Germinal center (tissue), 1 donor: ENCODE results near the gene FAM186B.
A peak's percentile ranks its signal among the peaks of the same experiment; 100 is the strongest.
"Not testable (repeated sequence)": the region's sequence is repeated elsewhere in the genome, so short reads cannot be mapped to it uniquely, and the experiment has no call there.

Source experiments
- DNase-seq: peaks from one replicate; pipeline ENCODE4 v3.0.0; 2012; ENCODE audit warnings: mixed read lengths, low spot score

Gene FAM186B

DNA sequence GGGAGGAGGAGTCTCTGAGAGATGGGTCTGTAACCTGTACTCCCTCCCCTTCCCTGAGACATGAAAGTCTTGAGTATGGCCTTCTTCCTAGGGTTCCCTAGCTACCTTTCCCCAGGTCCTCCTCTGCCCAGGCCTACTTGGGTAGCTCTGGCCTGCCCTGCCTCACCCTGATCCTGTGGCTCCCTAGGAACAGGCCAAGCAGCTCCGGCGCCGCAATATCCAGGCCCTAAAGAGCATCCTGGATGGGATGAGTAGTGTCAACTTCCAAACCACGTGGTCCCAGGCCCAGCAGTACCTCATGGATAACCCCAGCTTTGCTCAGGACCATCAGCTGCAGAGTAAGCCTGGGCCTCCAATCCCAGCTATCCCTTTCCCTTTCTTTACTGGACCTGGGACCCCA lies 30.2 kb upstream of the FAM186B start:
- no peak for DNase-seq

DNA sequence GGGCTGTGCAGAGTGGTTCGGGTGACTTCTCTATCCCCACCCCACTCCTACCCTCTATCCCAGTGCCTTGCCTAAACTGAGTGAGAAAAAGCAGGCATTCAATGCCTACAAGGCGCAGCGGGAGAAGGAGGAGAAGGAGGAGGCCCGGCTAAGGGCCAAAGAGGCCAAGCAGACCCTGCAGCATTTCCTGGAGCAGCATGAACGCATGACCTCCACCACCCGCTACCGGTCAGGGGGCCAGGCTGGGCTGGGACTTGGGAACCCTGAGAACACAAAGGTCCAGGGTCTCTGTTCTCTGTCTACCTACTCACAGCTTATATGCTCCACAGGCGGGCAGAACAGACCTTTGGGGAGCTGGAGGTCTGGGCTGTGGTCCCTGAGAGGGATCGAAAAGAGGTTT lies 29.6 kb upstream of the FAM186B start:
- DNase-seq, result no peak

DNA sequence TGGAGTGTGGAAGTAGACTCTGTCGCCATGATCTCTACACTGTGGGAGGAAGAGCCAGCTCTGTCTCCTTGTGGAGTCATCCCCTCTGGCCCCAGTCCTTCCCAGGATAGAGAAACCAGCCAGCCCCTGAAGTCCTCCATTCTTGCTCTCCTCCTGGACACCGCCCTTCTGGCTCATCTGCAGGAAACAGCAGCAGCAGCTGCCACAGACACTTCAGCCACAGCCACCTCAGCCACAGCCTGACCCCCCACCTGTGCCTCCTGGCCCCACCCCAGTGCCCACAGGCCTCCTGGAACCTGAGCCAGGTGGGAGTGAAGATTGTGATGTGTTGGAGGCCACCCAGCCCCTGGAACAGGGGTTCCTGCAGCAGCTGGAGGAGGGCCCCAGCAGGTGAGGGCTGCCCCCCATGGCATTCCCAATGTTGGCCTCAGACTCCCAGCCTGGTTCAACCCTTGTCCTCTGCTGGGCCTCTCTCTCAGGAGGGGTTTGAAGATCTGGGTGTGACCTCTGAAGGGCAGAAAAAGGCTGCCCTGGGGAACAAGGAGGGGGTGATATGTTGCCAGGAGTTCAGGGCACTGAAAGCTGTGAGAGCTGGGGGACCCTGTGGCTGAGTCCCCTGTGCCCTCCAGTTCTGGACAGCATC lies 28.4 kb upstream of the FAM186B start:
- DNase-seq, result no peak

DNA sequence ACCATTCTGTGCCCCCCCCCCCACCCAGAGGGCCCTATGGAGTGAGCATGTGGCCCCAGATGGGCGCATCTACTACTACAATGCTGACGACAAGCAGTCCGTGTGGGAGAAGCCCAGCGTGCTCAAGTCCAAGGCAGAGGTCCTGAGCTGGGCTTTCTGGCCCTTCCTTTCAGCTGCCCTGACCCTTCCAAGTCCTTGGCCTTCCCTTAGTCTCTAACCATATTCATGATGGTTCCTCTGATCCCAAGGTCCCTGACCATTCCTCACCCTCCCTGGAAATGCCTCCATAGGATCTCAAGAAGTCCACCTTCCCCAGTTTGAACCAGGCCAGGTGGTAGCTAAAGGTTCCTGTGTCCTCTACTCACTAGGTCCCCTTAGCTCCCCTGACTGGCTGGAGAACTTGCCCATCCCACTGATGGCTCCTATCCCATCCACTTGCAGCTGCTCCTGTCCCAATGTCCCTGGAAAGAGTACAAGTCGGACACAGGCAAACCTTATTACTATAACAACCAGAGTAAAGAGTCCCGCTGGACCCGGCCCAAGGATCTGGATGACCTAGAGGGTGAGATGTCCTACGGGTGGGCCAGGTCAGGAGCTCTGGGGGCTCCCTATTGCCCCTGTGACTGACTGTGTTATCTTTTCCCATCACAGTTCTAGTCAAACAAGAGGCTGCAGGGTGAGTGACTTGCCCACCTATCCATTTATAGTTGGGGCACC lies 27.7 kb upstream of the FAM186B start:
- no peak for DNase-seq

DNA sequence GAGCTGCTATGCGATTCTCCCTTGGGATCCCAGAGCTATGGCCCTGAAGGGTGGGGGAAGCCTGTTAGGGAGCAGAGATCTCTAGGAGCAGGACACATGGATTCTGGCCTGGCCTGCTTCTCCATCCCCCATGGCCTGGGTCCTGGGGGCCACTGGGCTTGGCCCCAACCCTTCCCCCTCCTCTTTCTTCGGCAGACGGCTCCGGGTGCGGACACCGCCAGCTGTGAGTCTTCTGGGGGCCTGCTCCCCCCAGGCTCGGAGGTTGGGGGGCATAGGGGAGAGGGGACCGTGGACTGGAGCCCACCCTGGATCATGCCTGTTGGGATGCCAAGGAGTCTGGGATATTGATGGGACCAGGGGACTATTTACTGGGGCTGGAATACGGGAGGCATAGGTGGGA lies 27.0 kb upstream of the FAM186B start:
- DNase-seq, result no peak

DNA sequence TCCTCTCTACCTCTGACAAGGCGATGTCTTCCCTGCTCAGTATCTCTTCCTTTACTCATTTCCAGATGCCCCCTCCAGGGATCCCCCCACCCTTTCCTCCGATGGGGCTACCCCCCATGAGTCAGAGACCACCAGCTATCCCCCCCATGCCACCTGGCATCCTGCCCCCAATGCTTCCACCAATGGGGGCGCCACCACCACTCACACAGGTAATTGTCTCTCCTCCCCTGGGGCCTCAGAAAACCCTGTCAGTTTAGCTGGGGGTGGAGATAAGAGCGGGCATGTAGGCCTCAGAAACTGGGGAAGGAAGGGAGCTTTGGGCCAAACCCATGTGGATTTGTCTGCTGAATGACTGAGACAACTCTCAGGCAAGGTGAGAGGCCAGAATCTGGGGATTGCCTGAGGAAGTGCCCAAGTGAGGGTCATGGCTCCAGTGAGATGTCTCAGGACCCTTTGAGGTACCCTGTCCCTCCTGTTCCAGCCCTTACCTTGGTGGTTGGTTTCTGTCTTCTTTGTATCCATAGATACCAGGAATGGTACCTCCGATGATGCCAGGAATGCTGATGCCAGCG lies 26.0 kb upstream of the FAM186B start:
- no peak for DNase-seq

DNA sequence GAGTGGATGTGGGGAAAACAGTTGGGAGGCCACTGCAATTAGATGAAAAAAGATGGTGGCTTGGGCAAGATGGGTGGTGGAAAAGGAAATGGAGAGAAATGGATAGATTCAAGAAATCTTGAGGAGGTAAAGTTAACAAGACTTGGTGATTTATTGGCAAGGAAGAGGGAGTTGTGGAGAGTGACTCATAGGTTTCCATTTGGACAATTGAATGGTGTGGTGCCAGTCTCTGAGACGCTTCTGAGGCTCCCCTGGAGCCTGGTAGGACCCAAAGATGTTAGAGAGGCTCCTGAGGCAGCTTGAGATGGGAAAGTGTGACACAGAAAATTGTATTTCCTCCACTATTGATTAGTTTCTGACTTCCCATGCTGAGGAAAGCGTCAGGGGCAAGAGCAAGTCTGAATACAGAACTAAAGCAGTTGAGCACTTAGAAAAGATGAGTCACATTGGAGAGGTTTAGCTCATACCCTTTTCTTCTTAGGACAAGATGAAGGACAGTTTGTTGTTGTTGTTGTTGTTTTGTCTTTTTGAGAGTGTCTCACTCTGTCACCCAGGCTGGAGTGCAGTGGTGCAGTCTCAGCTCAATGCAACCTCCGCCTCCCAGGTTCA lies 22.4 kb upstream of the FAM186B start:
- no peak for DNase-seq

DNA sequence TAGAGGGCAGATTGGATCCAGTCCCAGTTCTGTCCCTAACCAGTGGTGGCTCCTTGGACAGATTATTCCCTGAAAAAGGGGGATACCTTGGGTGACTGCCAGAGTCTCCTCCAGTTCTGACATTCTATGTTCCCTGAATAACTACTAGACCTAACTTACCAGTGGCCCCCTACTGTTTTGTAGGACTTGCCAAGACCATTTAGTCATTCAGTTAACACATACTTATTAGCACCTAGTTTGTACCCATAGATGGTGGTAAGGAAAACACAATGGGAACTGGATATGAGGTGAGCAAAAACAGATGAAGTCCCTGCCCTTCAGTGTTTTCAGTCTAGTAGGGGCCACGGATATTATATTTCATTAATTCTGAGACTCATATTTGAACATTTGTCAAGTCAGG lies 21.4 kb upstream of the FAM186B start:
- no peak for DNase-seq

DNA sequence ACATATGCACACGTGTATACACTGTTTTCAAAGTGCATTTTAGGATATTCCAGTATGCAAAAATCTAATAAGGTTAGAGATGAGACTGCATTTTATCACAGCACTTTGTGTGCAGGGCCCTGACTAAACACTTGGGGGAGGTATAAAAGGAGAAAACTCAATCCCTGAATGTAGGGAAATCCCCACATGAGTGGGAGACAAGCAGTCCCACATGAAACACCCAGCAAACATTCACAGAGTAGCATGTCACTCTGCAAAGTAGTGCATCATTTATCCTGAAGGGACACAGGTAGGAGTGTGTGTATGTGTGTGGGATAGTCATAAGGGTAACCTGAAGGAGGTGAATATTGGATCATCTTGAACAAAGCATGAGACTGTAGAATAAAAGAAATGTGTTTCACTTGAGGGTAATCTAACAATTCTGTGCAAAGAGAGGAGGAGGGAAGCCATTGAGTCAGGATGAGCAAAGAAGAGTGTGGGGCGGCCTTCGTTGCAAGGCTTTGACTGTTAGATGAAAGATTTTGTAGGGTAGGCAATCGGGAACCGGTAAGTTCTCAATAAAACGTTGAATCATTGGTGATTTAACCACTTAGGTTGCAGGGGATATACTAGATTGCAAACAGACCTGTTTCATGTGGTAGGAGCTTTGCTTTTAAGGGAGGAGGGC lies 20.9 kb upstream of the FAM186B start:
- DNase-seq, result no peak

DNA sequence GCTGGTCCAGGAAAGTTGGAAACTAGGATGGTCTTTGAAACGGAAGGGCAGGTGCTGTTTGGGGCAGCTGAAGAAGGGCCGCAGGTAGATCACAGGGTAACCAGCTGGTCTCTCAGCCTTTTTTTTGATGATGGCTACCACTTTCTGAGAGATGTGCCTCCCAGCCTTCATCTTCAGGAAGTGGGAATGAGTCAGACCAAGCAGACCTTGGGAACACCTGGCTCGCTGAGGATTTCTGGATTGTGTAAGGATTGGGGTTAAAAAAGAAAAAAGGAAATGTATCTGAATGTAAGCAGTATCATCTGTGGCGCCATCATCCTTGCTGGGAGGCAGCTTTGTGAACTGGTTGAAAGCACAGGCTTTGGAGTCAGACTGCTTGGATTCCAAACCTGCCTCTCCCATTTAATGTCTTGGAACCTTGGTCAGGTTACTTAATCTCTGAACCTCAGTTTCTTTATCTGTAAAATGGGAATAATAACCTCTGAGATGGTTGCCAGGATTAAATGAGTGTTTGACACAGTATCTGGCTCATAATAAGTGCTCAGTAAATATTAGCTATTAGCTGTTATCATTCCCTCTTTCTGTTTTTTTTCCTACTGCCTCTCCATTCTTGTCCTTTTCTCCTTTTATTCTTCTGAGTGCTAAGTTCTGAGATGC lies 19.6 kb upstream of the FAM186B start:
- DNase-seq, result no peak

DNA sequence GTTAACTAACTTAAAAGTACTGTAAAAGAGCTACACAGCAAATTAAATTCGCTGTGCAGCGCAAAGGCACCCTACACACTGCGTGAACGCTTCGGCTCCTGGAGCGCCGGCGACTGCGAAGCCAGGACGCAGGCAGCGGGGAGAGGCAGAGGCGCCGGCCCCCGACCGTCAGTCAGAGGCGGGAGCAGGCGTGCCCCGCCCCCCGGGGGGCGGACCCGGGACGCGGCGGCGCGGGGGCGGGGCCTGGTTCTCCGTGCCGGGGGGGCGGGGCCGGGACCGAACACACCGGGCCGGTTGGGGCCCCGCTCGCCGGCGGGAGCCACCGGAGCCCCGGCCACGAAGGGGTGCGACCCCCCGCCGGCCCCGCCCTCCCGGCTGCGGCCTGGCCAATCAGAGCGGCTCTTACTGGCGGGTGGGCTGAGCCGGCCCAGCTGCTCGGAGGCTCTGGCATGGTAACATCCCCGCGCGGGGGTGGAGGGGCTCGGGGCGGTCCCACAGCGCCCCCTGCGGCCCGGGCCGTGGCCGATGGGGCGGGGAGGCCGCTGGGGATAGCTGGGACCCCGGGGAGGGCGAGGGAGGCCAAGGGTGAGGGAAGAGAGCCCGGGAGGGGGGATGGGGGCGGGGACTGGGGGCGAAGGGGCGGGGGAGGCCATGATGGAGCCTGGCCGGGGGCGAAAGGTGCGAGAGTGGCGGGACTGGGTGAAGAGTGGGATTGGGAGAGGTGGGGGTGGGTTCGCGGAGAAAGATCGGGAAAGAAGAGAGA lies 17.9 kb upstream of the FAM186B start, which contains the start of gene PRPF40B:
Gene PRPF40B (plus strand): TSS at position 420 of the 763 bp plus-strand sequence. CDS start 30 bp downstream, at position 450.
- DNase-seq, result peak; percentile 96

DNA sequence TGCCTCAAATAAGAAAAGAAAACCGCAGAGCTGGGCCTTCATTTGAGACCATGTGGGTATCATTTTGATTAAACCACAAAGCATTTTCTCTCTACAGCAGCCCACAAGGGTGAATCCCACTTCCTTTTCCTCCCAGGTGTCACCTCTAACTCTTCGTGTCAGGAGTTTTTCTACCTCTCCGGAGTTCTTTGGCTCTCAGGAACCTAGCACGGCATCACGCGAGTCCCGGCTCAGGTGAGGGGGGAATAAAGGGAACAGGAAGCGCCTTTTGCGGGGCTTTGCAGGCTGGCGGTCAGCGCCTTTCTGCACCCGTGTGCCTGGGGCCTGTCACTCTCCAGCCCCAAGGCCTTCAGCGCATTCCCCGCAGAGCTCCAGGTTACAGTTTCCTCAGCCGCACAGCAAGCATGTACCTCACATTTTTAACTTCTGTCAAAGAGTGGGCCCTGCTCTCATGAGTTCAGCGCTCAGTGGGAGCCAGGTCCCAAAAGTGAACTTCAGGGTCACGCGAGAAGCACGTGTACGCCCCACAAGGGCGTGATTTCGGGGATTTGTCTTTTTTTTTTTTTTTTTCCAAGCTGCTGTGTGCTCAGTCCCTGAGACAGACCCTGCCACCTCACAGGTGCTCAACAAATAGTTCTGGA lies 17.2 kb upstream of the FAM186B start:
- peak; percentile 65 for DNase-seq

DNA sequence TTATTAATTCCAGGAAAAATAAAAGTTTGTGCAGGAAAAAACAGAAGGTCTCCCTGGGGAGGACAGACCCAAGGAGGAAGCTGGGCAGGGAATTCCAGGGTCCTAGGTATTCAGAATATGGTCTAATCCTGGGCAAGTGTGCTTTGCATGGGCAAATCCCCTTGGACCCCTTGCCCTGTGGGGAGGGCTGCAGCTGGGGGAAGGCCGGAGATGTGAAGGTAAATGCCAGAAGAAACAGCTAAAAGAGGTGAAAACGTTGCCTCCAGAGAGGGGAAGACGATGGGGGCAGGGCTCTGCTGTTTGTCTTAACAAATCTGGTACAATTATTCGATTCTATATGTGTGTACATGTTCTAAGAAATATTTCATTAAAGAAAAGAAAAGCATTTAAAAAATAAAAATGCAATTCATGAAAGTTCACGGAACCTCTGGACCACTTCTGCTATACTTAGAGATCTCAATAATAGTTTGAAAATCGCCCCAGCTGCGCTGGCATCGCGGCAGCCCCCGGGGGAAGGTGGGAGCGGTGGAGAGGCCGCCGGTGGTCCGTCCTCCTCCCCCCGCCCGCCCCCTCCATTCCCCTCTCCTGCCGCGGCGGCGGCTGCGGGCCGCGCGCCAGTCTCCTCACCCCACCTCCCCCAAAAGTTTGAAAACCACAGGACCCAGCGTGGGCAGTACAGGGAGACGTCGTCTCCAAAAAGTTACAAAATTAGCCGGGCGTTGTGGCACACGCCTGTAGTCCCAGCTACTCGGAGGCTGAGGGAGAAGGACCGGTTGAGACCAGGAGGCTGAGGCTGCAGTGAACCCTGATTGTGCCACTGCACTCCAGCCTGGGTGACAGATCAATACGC lies 16.4 kb upstream of the FAM186B start:
- DNase-seq, result no peak

DNA sequence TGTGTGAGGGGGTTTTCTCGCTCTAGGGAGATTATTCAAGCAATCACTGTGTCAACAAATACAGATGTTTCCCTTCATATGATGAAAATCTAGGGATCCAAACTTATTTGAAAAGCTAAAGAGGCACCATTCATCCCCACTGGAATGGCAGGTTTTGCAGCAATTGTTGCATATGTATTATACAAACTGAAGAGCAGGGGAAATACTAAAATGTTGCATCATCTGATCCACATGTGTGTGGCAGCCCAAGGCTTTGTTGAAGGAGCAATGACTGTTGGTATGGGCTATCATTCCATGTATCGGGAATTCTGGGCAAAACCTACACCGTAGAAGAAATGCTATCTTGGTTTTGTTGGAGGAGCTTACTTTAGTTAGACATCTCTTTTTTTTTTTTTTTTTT lies 13.8 kb upstream of the FAM186B start:
- DNase-seq, result no peak

DNA sequence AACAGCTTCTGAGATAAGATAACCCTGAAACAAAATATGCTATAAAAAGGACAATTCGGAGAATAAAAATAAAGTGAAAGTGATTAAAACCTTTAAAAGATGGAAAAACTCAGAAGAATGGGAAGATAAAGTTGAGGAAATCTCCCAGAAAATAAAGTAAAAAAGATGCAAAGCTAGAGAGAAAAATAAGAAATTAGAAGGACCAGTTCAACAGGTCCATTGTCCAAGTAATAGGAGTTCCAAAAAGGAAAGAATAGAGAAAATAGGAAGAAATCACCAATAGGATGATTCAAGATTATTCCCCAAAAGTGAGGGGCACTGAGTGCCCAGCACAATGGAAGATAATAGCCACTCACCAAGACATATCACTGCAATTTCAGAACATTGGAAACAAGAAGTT lies 13.1 kb upstream of the FAM186B start:
- no peak for DNase-seq

DNA sequence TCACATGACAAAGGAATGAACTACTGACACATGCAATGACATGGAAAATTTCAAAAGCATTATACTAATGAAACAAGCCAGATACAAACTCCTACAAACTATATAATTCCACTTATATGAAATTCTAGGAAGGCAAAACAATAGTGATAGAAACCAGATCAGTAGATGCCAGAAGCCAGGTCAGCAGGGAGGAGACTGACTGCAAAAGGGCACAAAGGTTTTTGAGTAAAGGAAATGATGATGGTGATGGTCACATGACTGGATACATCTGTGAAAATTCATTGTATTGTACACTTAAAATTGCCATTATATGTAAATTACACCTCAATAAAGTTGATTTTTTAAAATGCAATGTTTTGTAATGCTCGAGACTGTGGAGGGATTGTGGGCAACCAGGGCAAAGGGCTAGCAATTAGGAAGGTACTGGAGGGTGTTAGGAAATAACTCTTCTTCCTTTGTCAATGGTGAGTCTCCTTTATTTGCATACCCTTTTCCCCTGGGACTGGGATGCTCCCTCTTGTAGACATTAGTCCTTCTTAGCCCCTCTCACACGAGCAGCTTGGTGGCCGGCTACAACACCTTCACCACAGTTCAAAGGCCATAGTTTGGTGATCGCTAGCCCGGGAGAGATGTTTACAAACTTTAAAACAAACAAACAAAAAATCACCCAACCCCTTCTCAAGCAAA lies 11.2 kb upstream of the FAM186B start:
- DNase-seq, result no peak

DNA sequence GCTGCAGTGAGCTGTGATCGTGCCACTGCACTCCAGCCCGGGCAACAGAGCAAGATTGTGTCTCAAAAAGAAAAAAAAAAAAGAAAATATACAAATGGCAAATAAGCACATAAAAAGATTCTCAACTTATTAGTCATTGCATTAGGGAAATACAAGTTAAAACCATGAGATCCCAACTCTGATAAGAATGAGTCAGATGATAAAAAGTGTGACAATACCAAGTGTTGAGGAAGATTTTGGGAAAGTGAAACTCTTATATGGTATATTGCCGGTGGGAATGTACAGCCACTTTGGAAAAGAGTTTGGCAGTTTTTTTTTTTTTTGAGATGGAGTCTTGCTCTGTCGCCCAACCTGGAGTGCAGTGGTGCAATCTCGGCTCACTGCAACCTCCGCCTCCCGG lies 10.3 kb upstream of the FAM186B start:
- DNase-seq, result no peak

DNA sequence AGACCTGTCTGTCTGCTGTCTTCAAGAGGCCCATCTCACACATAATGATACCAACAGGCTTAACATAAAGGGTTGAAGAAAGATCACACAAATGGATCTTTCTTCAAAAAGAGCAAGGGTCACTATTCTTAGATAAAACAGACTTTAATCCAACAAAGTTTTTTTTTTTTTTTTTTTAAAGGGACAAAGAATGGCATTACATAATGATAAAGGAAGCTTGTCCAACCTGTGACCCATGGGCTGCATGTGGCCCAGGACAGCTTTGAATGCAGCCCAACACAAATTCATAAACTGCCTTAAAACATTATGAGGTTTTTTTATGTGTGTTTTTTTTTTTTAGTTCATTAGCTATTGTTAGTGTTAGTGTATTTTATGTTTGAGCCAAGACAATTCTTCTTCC lies 6.8 kb upstream of the FAM186B start:
- DNase-seq, result no peak

DNA sequence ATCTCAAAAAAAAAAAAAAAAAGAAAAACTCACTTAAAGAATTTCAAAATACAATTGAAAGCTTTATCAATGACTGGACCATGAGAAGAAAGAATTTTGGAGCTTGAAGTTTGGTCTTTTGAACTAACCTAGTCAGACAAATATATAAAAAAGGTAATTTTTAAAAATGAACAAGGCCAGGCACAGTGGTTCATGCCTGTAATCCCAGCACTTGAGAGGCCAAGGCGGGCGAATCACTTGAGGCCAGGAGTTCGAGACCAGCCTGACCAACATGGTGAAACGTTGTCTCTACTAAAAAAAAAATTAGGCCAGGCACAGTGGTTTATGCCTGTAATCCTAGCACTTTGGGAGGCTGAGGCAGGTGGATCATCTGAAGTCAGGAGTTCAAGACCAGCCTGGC lies 5.3 kb upstream of the FAM186B start:
- not testable (repeated sequence) for DNase-seq
